NT2/D1 (cell line): ENCODE measurements around the gene TMEM233.

ENCODE experiments used
- YY1 ChIP-seq: IDR thresholded peaks from 2 replicates; pipeline ENCODE4 v1.6.1; 2011; ENCODE audit not compliant: insufficient read length, insufficient read depth
- ZNF274 ChIP-seq: IDR thresholded peaks from 2 replicates; pipeline ENCODE4 v1.6.1; 2011; ENCODE audit warnings: mild to moderate bottlenecking, low read depth, low read length

DNA sequence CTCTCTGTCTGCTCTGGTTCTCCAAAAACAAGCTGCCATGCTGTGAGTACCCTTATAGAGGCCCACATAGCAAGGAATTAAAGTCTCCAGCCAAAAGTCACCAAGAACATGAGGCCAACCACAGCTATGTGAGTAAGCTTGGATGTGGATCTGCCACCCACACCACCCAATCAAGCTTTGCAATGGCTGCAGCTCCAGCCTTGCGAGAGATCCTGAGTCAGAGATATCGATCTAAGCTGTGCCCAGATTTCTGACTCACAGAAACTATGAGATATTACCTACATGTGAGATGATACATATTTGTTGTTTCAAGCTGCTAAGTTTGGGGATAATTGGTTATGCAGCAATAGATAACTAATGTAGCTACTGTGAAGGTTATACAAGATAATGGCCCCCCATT is 15.5 kb upstream of the TMEM233 start:
- TF ChIP-seq YY1 (no peak), ZNF274 (no peak)
